Coronary artery (tissue), 2 donors: ENCODE results near the gene AKAP13.
"Not testable (repeated sequence)": the region's sequence is repeated elsewhere in the genome, so short reads cannot be mapped to it uniquely, and the experiment has no call there.

Experiments used
- DNase-seq: peaks from one replicate; pipeline ENCODE4 v3.0.0-alpha.2; 2017; ENCODE audit warnings: low spot score
- H3K27ac ChIP-seq, 2 donors: fragments of 200-600 bp; sonication (generic); one replicate each; pipeline ENCODE4 v1.5.1; 2016 to 2019
- H3K4me3 ChIP-seq: fragments of 200-600 bp; sonication (generic); 2 replicates; pipeline ENCODE4 v1.5.1; 2016; ENCODE audit warnings: mild to moderate bottlenecking, moderate library complexity
- TF ChIP-seq, protein P1 (sequence below): fragments of 200-600 bp; sonication (generic); IDR thresholded peaks from one replicate; pipeline ENCODE4 v1.5.1; 2019; ENCODE audit warnings: antibody characterized with exemption

Gene AKAP13

GRCh38 chr15:85584872-85585271 lies 204.5 kb downstream of the AKAP13 start:
- TF ChIP-seq, protein P1, sequence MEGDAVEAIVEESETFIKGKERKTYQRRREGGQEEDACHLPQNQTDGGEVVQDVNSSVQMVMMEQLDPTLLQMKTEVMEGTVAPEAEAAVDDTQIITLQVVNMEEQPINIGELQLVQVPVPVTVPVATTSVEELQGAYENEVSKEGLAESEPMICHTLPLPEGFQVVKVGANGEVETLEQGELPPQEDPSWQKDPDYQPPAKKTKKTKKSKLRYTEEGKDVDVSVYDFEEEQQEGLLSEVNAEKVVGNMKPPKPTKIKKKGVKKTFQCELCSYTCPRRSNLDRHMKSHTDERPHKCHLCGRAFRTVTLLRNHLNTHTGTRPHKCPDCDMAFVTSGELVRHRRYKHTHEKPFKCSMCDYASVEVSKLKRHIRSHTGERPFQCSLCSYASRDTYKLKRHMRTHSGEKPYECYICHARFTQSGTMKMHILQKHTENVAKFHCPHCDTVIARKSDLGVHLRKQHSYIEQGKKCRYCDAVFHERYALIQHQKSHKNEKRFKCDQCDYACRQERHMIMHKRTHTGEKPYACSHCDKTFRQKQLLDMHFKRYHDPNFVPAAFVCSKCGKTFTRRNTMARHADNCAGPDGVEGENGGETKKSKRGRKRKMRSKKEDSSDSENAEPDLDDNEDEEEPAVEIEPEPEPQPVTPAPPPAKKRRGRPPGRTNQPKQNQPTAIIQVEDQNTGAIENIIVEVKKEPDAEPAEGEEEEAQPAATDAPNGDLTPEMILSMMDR = no peak
- Histone ChIP-seq H3K4me3 (peak overlapping the region; percentile 65), H3K27ac (peak overlapping the region; percentile 38 to 89)
- no peak for DNase-seq

GRCh38 chr15:85586196-85586595 lies 205.8 kb downstream of the AKAP13 start:
- not testable (repeated sequence) for H3K27ac ChIP-seq, H3K4me3 ChIP-seq, DNase-seq

DNA sequence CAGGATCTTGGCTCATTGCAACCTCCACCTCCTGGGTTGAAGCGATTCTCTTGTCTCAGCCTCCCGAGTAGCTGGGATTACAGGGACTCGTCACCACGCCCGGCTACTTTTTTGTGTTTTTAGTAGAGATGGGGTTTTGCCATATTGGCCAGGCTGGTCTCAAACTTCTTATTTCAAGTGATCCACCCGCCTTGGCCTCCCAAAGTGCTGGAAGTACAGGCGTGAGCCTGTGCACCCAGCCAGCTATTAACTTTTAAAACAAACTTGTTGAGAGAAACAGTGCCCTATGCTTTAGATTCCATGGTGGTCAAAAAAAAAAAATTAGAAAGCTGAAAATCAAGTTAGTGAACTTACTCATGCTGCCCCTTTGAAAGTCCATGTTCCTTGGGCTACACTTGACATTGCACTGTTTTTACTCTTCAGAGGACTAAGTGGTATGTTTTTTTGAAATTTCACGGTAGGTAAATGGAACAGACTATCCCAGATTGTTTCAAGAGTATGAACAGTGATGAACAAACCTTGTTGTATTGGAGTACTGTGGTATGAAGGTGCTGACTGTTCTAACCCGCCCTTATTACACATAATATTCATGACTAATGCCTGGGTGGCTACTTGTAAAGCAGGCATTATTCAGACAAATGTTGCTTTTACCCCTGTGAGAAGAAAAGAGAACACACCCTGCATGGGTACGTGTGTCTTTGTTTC lies 207.5 kb downstream of the AKAP13 start:
- no peak for DNase-seq
- Histone ChIP-seq H3K27ac (peak overlapping the region; percentile 27 to 33), H3K4me3 (no peak overlapping the region)
- TF ChIP-seq, protein P1 = no peak

DNA sequence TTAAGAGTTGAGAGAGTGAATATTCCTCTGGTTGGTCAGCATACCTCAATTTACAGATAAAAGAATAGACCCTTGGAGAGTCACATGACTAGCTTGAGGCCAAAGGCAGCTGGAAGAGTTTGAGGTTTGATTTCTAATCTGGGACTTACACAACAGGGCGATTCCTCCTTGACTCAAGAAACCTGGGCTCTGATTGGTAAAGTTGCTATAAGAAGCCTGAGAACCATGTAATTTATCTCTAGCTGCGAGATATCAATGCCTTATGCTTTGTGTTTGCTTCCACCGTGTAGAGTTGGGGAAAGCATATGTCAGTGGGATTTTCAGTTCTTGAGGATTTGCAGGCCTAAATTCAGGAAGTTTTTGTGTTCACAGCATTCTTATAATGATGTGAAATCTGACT lies 208.3 kb downstream of the AKAP13 start:
- Histone ChIP-seq H3K27ac (peak overlapping the region; percentile 27 to 33), H3K4me3 (no peak overlapping the region)
- TF ChIP-seq, protein P1 = no peak
- DNase-seq = no peak

DNA sequence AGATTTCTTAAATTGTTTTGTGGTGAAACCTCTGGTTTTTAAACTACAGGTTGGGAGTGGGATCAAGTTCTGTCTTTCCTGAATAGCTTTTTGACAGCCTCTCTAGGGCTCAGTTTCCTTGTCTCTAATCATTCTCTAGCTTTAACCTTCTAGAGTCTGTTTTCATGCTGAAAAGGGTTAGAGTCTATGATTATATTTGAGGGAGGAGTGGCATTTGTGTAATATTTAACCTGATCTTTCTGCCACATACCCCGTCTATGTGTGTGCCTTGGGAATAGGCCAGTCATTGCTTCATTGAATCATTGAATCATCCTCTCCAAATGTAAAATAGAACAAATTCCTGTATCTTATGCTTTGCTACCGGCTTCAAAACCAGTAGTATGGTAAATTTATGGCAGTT lies 209.4 kb downstream of the AKAP13 start:
- TF ChIP-seq, protein P1 = no peak
- no peak for DNase-seq
- no peak overlapping the region for H3K27ac ChIP-seq
- H3K4me3 ChIP-seq = no peak overlapping the region

DNA sequence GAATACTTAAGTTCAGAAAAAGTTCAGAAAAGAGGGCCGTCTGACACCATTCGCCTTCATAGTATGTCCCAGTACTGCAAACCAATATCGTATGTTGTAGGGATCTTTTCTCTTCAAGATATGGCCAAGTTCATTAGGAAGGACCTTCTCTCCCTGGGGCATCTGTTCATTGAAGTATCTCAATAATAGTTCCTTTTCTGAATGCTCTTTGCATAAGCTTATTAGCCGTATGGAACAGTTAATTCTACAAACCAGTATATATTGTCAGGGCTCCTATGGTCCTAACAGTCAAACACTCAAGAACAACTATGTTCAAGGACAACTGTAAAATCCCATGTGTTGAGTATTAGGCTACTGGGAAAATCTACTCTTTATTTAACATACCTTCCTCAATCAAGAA lies 211.2 kb downstream of the AKAP13 start:
- no peak overlapping the region for H3K27ac ChIP-seq
- TF ChIP-seq, protein P1 = no peak
- H3K4me3 ChIP-seq = no peak overlapping the region
- no peak for DNase-seq

DNA sequence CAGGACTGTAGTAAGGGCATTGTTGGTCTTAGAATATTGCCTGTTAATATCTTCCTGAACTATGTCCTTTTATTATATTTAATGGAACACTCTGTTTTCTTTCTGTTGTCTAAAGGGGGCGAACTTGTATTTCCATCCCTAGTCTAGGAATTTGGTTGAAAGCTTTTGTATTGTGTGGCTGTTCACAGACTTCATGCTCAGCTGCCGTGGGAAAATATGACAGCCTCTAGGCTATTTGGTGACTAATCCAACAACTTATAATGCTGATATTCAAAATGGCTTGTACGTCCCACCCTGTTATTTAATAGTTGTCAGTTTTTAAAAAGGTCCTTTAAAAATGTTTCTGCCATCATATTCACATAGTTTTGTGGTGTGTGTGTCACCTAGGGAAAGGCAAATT lies 211.7 kb downstream of the AKAP13 start:
- TF ChIP-seq, protein P1 = no peak
- no peak for DNase-seq
- H3K27ac ChIP-seq = peak overlapping the region in 1 of 2 donors; percentile 58
- H3K4me3 ChIP-seq = no peak overlapping the region
